ENCODE measurements around the gene SLC25A45.
A peak's percentile ranks its signal among the peaks of the same experiment; 100 is the strongest.

Gene SLC25A45

GRCh38 chr11:65382033-65382803 is at the start of gene SLC25A45:
TSS of gene SLC25A45 (minus strand) at chr11:65382646. CDS start at chr11:65381951, 695 bp downstream.
- DNase-seq (ENCODE audit: low read depth in 1 of 2, low spot score in 1 of 2), result peak; percentile 84 to 86

DNA sequence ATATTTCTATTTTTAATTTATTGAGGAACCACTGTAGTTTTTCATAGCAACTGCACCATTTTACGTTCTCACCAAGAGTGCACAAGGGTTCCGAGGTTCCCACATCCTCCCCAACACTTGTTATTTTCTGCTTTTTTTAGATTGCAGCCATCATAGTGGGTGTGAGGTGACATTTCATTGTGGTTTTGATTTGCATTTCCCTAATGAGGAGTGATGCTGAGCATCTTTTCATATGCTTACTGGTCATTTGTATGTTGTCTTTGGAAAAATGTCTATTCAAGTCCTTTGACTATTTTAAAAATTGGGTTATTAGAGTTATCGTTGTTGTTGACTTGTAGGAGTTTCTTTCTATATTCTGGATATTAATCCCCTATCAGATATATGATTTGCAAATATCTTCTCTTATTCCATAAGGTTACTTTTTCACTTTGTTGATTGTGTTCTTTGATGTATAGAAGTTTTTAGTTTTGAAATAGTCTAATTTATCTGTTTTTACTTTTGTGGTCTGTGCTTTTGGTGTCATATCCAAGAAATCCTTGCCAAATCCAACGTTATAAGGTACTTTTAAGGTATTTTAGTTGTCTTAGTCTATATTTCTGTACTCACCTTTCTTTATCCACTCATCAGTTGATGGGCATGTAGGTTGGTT is 49.1 kb upstream of the SLC25A45 start:
- DNase-seq (ENCODE audit: low read depth in 1 of 2, low spot score in 1 of 2), result no peak

- no peak for DNase-seq (ENCODE audit: low read depth in 1 of 2, low spot score in 1 of 2)
These were observed 48.2 kb upstream of the SLC25A45 start for GRCh38 chr11:65430406-65431217.

GRCh38 chr11:65429724-65430405 is 47.4 kb upstream of the SLC25A45 start:
- no peak for DNase-seq (ENCODE audit: low read depth in 1 of 2, low spot score in 1 of 2)

DNA sequence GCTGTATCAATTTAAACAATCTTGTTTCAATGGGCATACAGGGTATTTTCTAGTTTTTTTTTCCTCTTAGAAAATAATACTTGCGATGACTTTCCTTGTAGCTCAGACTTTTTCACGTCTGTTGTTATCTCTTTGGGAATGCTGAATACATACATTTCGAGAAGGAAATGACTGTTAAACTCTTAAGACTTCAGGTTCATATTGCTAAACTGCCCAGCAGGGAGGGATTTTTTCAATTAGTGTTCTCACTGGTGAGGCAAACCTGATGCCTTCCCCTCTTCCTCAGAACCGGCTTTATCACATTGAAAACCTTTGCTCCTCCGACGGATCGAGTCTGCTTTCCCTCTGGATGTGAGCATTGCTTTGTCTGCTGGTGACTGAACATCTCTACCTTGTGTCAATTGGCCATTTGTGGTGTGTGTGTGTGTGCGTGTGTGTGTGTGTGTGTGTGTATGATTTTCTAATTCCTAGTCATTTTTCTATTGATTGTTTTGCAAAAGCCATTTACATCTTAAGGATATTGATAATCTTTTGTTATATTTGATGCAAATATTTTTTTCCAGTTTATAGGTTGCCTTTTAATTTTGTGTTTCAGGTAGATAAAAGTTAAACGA is 46.7 kb upstream of the SLC25A45 start:
- DNase-seq (ENCODE audit: low read depth in 1 of 2, low spot score in 1 of 2), result no peak

GRCh38 chr11:65428578-65429067 is 46.2 kb upstream of the SLC25A45 start:
- DNase-seq (ENCODE audit: low read depth in 1 of 2, low spot score in 1 of 2), result no peak

GRCh38 chr11:65427691-65428577 is 45.5 kb upstream of the SLC25A45 start:
- no peak for DNase-seq (ENCODE audit: low read depth in 1 of 2, low spot score in 1 of 2)

DNA sequence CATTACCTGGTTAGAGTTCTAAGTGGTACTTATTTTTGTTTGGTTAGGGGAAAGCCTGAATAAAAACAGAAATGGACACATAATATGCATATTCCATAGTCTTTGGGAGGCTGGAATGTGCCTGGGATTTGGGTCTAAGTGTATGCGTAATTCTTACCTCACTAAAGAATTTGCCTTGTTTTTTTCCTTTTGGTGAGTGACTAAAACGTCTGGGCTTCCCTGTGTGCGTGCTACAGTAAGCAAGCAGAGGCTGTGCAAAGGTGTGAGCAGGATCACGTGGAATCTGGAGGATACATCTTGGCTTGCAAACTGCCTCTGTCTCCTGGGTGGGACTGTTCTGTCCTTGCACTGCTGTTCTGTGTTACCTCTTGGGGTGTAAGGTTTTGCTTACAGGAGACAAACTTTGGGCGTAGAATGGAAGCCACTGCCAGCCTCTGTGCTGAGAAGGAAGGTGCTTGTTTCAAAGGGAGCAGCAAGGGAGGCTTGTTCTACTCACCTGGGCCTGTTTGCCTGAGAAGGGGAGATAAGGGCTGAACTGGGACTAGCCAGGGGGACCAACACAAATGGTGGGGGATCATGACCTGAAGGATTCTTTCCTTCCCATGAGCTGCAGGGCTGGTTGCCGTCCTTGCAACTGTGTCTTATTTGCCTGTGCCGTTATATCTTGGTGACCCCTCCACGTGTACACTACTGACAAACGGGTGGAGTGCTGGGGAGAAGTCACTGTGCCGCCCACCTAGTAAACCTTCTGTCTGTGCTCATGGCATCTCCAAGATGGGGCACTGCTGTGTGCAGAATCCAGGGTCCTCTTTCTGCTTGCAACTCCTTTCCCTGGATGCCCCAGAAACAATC is 44.6 kb upstream of the SLC25A45 start:
- peak in 1 of 2 donors; percentile 28 for DNase-seq (ENCODE audit: low read depth in 1 of 2, low spot score in 1 of 2)

- DNase-seq (ENCODE audit: low read depth in 1 of 2, low spot score in 1 of 2), result no peak
These were observed 43.8 kb upstream of the SLC25A45 start for GRCh38 chr11:65425971-65426838.

- peak; percentile 44 to 70 for DNase-seq (ENCODE audit: low read depth in 1 of 2, low spot score in 1 of 2)
These were observed 42.9 kb upstream of the SLC25A45 start for GRCh38 chr11:65425105-65425970.

- DNase-seq (ENCODE audit: low read depth in 1 of 2, low spot score in 1 of 2), result peak; percentile 33 to 62
These were observed 42.0 kb upstream of the SLC25A45 start for GRCh38 chr11:65424205-65425104.

DNA sequence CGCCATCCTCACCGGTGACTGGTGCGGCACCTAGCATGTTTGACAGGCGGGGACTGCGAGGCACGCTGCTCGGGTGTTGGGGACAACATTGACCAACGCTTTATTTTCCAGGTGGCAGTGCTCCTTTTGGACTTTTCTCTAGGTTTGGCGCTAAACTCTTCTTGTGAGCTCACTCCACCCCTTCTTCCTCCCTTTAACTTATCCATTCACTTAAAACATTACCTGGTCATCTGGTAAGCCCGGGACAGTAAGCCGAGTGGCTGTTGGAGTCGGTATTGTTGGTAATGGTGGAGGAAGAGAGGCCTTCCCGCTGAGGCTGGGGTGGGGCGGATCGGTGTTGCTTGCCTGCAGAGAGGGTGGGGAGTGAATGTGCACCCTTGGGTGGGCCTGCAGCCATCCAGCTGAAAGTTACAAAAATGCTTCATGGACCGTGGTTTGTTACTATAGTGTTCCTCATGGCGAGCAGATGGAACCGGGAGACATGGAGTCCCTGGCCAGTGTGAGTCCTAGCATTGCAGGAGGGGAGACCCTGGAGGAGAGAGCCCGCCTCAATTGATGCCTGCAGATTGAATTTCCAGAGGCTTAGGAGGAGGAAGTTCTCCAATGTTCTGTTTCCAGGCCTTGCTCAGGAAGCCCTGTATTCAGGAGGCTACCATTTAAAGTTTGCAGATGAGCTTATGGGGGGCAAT is 41.2 kb upstream of the SLC25A45 start:
- no peak for DNase-seq (ENCODE audit: low read depth in 1 of 2, low spot score in 1 of 2)

DNA sequence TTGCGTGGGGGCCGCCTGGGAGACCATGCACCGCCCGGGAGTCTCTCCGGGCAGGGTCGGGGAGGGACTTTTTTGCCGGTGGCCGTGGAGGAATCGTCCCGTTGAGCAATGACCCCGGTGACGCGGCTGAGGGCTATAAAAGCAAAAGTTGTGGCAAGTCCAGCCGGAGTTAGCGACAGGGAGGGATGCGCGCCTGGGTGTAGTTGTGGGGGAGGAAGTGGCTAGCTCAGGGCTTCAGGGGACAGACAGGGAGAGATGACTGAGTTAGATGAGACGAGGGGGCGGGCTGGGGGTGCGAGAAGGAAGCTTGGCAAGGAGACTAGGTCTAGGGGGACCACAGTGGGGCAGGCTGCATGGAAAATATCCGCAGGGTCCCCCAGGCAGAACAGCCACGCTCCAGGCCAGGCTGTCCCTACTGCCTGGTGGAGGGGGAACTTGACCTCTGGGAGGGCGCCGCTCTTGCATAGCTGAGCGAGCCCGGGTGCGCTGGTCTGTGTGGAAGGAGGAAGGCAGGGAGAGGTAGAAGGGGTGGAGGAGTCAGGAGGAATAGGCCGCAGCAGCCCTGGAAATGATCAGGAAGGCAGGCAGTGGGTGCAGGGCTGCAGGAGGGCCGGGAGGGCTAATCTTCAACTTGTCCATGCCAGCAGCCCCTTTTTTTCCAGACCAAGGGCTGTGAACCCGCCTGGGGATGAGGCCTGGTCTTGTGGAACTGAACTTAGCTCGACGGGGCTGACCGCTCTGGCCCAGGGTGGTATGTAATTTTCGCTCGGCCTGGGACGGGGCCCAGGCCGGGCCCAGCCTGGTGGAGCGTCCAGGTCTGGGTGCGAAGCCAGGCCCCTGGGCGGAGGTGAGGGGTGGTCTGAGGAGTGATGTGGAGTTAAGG is 40.4 kb upstream of the SLC25A45 start, which contains the start of gene NEAT1:
Gene NEAT1 (plus strand): TSS at position 166 of the 883 bp plus-strand sequence.
- peak; percentile 86 to 91 for DNase-seq (ENCODE audit: low read depth in 1 of 2, low spot score in 1 of 2)
